Testis (tissue), 3 donors: ENCODE data around the gene HGFAC. TPM values are rescaled to one million over a fixed set of nuclear protein-coding genes. Genes with fewer than 3 reads are reported as not detected.

Source experiments
- DNase-seq: peaks from one replicate; pipeline ENCODE4 v3.0.0-alpha.2; 2019
- H3K27ac ChIP-seq, 2 donors: fragments of 200-600 bp; sonication (generic); one replicate each; pipeline ENCODE4 v1.5.1; 2019
- H3K27me3 ChIP-seq: fragments of 200-600 bp; sonication (generic); one replicate; pipeline ENCODE4 v1.5.1; 2019
- H3K36me3 ChIP-seq: fragments of 200-600 bp; sonication (generic); one replicate; pipeline ENCODE4 v1.5.1; 2017; ENCODE audit warnings: low read depth; ENCODE audit errors: missing control alignments
- H3K4me1 ChIP-seq: fragments of 200-600 bp; sonication (generic); one replicate; pipeline ENCODE4 v1.5.1; 2019
- H3K4me3 ChIP-seq, 2 donors: fragments of 200-600 bp; sonication (generic); one replicate each; pipeline ENCODE4 v1.5.1; 2017 to 2019
- H3K9me3 ChIP-seq: fragments of 200-600 bp; sonication (generic); one replicate; pipeline ENCODE4 v1.5.1; 2017
- POLR2A ChIP-seq: fragments of 450-650 bp; IDR thresholded peaks from one replicate; pipeline ENCODE4 v1.6.1; 2017; ENCODE audit warnings: antibody characterized with exemption, mild to moderate bottlenecking, moderate library complexity
- WGBS, 2 donors: methylation state at CpG; one replicate each; pipeline ENCODE4 v1.1.5; 2018; 5-methylcytosine and 5-hydroxymethylcytosine counted together
- intact Hi-C: fragments of 100-400 bp; cut with DNase I; formaldehyde crosslinking; loops from one replicate; pipeline ENCODE4 v1.15.1; 2023; ENCODE audit warnings: low total_unique reads
- polyA plus RNA-seq: library from polyadenylated mRNA; stranded (reverse); fragments of 350-450 nt; fragmentation: Illumina TruSeq; extraction: RNeasy Lipid Tissue Mini Kit (QIAGEN cat#74804); gene quantifications from one replicate; pipeline ENCODE4 v1.2.3, GENCODE V29; 2014; ENCODE audit warnings: low read depth, low replicate concordance; ENCODE audit not compliant: insufficient read depth
- total RNA-seq, 2 donors: library from RNA; depleted of rRNA; stranded (reverse); fragments of >200 nt; gene quantifications; one replicate each; pipeline ENCODE4 v1.2.3, GENCODE V29; 2016
- TF ChIP-seq, protein P1 (sequence below), 3 experiments: fragments of 450-650 bp in 2 of 3; fragments of 200-600 bp in 1 of 3; sonication (generic) in 1 of 3; IDR thresholded peaks; one replicate each; pipeline ENCODE4 v1.5.1; 2016 to 2019; ENCODE audit warnings: antibody characterized with exemption in 3 of 3, mild to moderate bottlenecking in 2 of 3, moderate library complexity in 1 of 3

Gene HGFAC
- total and polyA plus RNA-seq, 3 donors from 2014 or later, result 15.5 to 72.3 (median 16.8) TPM

DNA sequence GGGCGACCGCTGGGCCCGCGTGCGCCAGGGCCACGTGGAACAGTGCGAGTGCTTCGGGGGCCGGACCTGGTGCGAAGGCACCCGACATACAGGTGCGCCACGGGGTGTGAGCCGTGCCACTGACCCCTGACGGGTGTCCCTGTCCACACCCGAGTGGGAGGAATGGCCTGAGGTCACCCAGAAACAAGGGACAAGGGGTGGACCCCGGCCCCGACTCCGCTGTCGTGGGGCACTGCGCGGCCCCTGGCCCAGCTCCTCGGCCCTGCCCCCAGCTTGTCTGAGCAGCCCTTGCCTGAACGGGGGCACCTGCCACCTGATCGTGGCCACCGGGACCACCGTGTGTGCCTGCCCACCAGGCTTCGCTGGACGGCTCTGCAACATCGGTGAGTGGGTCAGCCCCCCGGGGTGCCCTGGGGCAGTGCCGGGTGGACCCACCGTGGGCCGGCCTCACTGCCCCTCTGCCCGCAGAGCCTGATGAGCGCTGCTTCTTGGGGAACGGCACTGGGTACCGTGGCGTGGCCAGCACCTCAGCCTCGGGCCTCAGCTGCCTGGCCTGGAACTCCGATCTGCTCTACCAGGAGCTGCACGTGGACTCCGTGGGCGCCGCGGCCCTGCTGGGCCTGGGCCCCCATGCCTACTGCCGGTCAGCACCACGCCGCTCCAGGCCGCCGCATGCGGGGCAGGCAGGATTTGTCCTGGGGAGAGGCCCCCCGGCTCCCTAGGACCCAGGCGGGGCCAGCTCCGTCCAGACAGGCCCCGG is 2.8 kb downstream of the HGFAC start:
- Histone ChIP-seq H3K9me3 (no peaks in the 10 kb centered on the region), H3K4me3 (no peak overlapping the region), H3K36me3 (no peaks in the 10 kb centered on the region), H3K27ac (no peak overlapping the region), H3K27me3 (no peaks in the 10 kb centered on the region), H3K4me1 (no peaks in the 10 kb centered on the region)
- WGBS, 2 donors, result 86 to 94% methylated on average over 18 to 49 of the region's 56 CpGs
- intact Hi-C loops, result loop anchor here (5.0 kb wide), 1 partner anchor 97 kb away; no protein-coding TSS in a partner anchor
- no peak for DNase-seq
- no peak for TF ChIP-seq POLR2A
- TF ChIP-seq, protein P1, sequence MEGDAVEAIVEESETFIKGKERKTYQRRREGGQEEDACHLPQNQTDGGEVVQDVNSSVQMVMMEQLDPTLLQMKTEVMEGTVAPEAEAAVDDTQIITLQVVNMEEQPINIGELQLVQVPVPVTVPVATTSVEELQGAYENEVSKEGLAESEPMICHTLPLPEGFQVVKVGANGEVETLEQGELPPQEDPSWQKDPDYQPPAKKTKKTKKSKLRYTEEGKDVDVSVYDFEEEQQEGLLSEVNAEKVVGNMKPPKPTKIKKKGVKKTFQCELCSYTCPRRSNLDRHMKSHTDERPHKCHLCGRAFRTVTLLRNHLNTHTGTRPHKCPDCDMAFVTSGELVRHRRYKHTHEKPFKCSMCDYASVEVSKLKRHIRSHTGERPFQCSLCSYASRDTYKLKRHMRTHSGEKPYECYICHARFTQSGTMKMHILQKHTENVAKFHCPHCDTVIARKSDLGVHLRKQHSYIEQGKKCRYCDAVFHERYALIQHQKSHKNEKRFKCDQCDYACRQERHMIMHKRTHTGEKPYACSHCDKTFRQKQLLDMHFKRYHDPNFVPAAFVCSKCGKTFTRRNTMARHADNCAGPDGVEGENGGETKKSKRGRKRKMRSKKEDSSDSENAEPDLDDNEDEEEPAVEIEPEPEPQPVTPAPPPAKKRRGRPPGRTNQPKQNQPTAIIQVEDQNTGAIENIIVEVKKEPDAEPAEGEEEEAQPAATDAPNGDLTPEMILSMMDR (IDR thresholded peaks at IDR 0.05), result no peak

DNA sequence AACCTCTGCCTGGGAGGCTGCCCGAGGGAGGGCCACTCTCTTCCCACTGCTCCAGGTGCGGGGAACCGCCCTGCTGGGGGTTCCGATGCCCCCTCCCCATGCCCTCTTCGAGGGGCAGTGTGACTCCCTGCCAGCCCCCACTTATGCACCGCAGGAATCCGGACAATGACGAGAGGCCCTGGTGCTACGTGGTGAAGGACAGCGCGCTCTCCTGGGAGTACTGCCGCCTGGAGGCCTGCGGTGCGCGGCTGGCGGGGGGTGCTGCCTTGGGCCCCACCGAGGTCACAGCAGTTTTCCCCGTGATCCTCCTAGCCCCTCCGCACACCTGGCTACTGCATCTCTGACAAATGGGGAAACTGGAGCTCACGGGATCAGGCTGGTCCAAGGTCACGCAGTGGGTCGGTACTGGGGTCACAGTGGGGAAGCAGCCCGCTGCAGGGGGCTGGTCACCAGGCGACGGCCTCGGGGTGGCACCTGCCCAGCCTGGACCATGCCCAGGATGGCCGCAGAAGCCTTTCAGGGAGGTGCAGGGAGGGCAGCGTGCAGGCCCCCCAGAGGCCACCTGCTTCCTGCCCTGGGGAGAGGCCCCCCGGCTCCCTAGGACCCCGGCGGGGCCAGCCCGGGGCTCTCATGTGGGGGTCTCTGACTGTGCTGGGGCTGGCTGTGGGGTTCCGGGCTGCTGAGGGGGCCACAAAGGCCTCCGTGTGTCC is 3.5 kb downstream of the HGFAC start:
- intact Hi-C loops, result no loop called here
- H3K27me3 ChIP-seq, result no peaks in the 10 kb centered on the region
- H3K27ac ChIP-seq, result no peak overlapping the region
- no peaks in the 10 kb centered on the region for H3K4me1 ChIP-seq
- DNase-seq, result no peak
- no peaks in the 10 kb centered on the region for H3K36me3 ChIP-seq
- H3K4me3 ChIP-seq, result no peak overlapping the region
- WGBS, 2 donors, result 84 to 88% methylated on average over 26 to 34 of the region's 34 CpGs
- no peaks in the 10 kb centered on the region for H3K9me3 ChIP-seq
- no peak for TF ChIP-seq POLR2A
- TF ChIP-seq, protein P1 (IDR thresholded peaks at IDR 0.05), result no peak

- H3K27me3 ChIP-seq, result no peaks in the 10 kb centered on the region
- no peaks in the 10 kb centered on the region for H3K9me3 ChIP-seq
- TF ChIP-seq, protein P1 (IDR thresholded peaks at IDR 0.05), result no peak
- no peak for TF ChIP-seq POLR2A
- no peak overlapping the region for H3K27ac ChIP-seq
- no peak overlapping the region for H3K4me3 ChIP-seq
- intact Hi-C loops, result no loop called here
- WGBS, 2 donors, result 95 to 97% methylated on average over 14 to 34 of the region's 34 CpGs
- no peaks in the 10 kb centered on the region for H3K36me3 ChIP-seq
- no peaks in the 10 kb centered on the region for H3K4me1 ChIP-seq
- no peak for DNase-seq
These were observed 4.2 kb downstream of the HGFAC start for GRCh38 chr4:3445829-3446545.

DNA sequence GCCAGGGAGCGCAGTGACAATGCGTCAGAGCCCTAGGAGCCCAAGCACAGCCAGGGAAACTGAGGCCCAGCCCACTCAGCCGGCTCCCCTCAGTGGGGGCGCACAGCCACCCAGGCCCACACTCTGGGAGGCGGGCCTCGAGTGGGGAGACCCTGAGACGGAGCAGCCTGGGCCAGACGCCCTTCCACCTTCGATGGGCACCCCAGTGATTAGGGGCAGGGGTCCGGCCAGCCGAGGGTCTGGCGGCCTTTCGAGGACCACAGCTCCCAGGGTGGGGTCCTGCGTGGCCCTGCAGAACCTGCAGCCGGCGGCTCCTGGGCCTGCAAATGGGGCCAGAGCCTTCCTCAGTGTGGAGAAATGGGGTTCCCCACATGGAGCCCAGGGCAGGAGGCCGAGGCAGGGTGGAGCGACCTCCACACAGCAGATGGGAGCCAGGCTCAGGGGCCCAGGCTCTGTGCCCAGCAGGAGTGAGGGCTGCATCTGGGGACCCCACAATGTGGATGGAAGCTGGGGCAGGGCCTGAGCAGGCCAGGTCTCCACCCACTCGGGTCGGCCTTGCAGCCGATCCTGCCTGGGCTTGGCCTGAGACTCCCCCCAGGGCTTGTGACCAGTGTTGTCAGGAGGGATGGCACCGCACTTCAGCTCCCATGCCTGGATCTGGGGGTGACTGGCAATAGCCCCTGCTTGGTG is 5.0 kb downstream of the HGFAC start:
- no peak for DNase-seq
- TF ChIP-seq, protein P1 (IDR thresholded peaks at IDR 0.05), result no peak
- TF ChIP-seq POLR2A, result no peak
- Histone ChIP-seq H3K27me3 (no peaks in the 10 kb centered on the region), H3K9me3 (no peaks in the 10 kb centered on the region), H3K4me3 (no peak overlapping the region), H3K36me3 (no peaks in the 10 kb centered on the region), H3K27ac (no peak overlapping the region), H3K4me1 (no peaks in the 10 kb centered on the region)
- WGBS, 2 donors, result 90% methylated on average over 22 of the region's 22 CpGs; no CpG with 5 or more reads in 1 of the 2 donors
- intact Hi-C loops, result no loop called here
